PFSK-1 (cell line): ENCODE data around the gene DAAM1.

Experiments
- FOXP2 ChIP-seq: optimal IDR thresholded peaks from 2 replicates; pipeline ENCODE3; 2011; ENCODE audit warnings: borderline replicate concordance, control low read depth, inconsistent platforms; ENCODE audit not compliant: insufficient read depth; ENCODE audit errors: extremely low read length, extremely low read depth
- POLR2AphosphoS5 ChIP-seq: IDR thresholded peaks from 2 replicates; pipeline ENCODE4 v1.6.1; 2012; ENCODE audit warnings: low read depth, mild to moderate bottlenecking, control low read depth, low read length, moderate library complexity

DNA sequence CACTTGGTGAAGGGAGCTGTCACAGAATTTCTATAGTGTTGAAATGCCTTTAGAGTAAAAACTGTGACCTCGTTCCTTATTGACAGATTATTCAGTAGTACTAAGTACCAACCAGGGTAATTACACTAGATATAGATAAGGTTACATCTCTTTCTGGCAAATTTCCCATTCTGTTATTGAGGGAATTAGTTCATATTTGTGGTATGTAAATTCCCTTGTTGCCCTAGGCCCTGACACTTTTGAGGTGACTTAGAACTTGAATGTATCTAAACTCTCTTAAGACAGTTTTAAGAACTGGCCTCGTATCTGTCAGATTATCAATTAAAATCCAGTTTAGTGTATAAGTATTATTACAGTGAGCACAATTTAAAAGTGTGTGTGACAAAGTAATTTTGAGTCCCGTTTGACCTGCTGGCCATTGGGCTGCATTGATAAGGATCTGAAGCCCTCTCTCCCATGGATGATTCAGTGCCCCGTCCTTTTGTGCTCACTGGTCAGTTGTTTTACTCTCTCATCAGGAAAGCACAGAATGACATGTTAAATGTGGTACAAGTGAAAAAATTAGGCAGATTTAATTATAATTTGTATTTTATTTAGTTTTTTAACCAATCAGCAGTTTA is 153.5 kb downstream of the DAAM1 start:
- TF ChIP-seq FOXP2 (no peak), POLR2AphosphoS5 (no peak)
